Stomach (tissue), 9 donors: ENCODE measurements around the gene CYB5A. TPM values are rescaled to one million over a fixed set of nuclear protein-coding genes. Genes with fewer than 3 reads are reported as not detected.

Experiments
- DNase-seq, 2 donors: peaks; one replicate each; pipeline versions ENCODE4 v3.0.0 to v3.0.0-alpha.2; 2013 to 2019
- H3K27ac ChIP-seq, 5 donors: fragments of 200-600 bp in 4 of 5; sonication (generic) in 4 of 5; one replicate each; pipeline ENCODE4 v1.5.1; 2013 to 2019; ENCODE audit warnings: mild to moderate bottlenecking in 1 of 5, moderate library complexity in 1 of 5
- H3K27me3 ChIP-seq, 3 donors: fragments of 200-600 bp; sonication (generic); one replicate each; pipeline ENCODE4 v1.5.1; 2017 to 2019; ENCODE audit warnings: mixed run types in 1 of 3
- H3K36me3 ChIP-seq, 4 donors: fragments of 200-600 bp; sonication (generic); 1 replicate in 3 of 4; 2 replicates in 1 of 4; pipeline ENCODE4 v1.5.1; 2016 to 2019
- H3K4me1 ChIP-seq, 4 donors: fragments of 200-600 bp; sonication (generic); one replicate each; pipeline ENCODE4 v1.5.1; 2016 to 2019
- H3K4me3 ChIP-seq, 4 donors: fragments of 200-600 bp; sonication (generic) in 3 of 4; one replicate each; pipeline ENCODE4 v1.5.1; 2016 to 2019; ENCODE audit warnings: mild to moderate bottlenecking in 1 of 4
- H3K9me3 ChIP-seq, 4 donors: fragments of 200-600 bp; sonication (generic); one replicate each; pipeline ENCODE4 v1.5.1; 2016 to 2019
- EP300 ChIP-seq: sonication (generic); formaldehyde crosslinking; IDR thresholded peaks from one replicate; pipeline ENCODE4 v1.6.1; 2017; ENCODE audit warnings: antibody characterized with exemption
- POLR2A ChIP-seq, 4 donors: fragments of 450-650 bp; IDR thresholded peaks; one replicate each; pipeline ENCODE4 v1.6.1; 2016; ENCODE audit warnings: antibody characterized with exemption in 4 of 4, control low read depth in 2 of 4, mild to moderate bottlenecking in 1 of 4, moderate library complexity in 1 of 4
- POLR2AphosphoS5 ChIP-seq, 3 donors: sonication (generic); formaldehyde crosslinking; IDR thresholded peaks; one replicate each; pipeline ENCODE4 v1.6.1; 2016; ENCODE audit warnings: antibody characterized with exemption in 3 of 3
- WGBS, 5 donors: extraction: QIAGEN DNeasy Blood & Tissue Kit in 3 of 5; methylation state at CpG; one replicate each; pipeline versions ENCODE4 v1.1.5 to v1.1.7; 2013 to 2018; 5-methylcytosine and 5-hydroxymethylcytosine counted together
- intact Hi-C: fragments of 100-400 bp; cut with DNase I; formaldehyde crosslinking; loops from one replicate; pipeline ENCODE4 v1.15.1; 2023; ENCODE audit warnings: low total_unique reads
- polyA plus RNA-seq, 3 donors: library from polyadenylated mRNA; stranded (reverse); fragments of 200-250 nt; gene quantifications; one replicate each; pipeline ENCODE4 v1.2.3, GENCODE V29; 2013
- total RNA-seq, 5 donors: library from RNA; depleted of rRNA; stranded (reverse); fragments of >200 nt; gene quantifications; one replicate each; pipeline versions ENCODE4 v1.1.0 to v1.2.3, GENCODE V29; 2014 to 2016
- TF ChIP-seq, protein P1 (sequence below), 7 experiments: fragments of 450-650 bp in 4 of 7; fragments of 200-600 bp in 3 of 7; sonication (generic) in 3 of 7; IDR thresholded peaks; one replicate each; pipeline ENCODE4 v1.5.1; 2016 to 2019; ENCODE audit warnings: antibody characterized with exemption in 7 of 7, control low read depth in 2 of 7, mild to moderate bottlenecking in 1 of 7
- donor health status: healthy with polysubstance abuse.
- donor health status: Bipolar disorder and iron deficiency.
- donor health status: healthy.

Gene CYB5A
- total and polyA plus RNA-seq, 8 donors, result 75.9 to 450 (median 114) TPM

DNA sequence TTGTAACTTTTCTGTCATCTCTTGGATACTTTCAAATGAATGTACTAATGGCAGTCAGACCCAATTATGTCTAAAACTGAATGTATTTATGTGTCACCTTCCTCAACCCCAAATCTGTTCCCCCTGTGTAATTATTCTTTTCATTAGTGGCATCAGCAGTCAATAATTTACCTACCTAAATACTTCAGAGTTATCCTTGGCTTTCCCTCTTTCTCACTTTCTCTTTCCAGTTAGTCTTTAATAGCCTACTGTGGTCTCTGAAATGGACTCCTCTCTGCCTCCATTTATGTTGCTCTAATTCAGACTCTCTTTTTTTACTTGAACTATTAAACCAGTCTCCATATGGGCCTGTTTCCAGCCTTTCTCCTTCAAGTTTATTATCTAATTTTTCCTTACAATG lies 44.9 kb upstream of the CYB5A start:
- Histone ChIP-seq H3K27ac (no peak overlapping the region), H3K27me3 (no peaks in the 10 kb centered on the region), H3K9me3 (no peaks in the 10 kb centered on the region), H3K4me3 (no peak overlapping the region), H3K36me3 (no peaks in the 10 kb centered on the region), H3K4me1 (peaks cover 0 to 14% (median 0%) of the 10 kb centered on the region in 4 donors)
- DNase-seq, result no peak
- no peak for TF ChIP-seq POLR2AphosphoS5 (IDR thresholded peaks at IDR 0.05)
- no peak for TF ChIP-seq EP300
- TF ChIP-seq, protein P1, sequence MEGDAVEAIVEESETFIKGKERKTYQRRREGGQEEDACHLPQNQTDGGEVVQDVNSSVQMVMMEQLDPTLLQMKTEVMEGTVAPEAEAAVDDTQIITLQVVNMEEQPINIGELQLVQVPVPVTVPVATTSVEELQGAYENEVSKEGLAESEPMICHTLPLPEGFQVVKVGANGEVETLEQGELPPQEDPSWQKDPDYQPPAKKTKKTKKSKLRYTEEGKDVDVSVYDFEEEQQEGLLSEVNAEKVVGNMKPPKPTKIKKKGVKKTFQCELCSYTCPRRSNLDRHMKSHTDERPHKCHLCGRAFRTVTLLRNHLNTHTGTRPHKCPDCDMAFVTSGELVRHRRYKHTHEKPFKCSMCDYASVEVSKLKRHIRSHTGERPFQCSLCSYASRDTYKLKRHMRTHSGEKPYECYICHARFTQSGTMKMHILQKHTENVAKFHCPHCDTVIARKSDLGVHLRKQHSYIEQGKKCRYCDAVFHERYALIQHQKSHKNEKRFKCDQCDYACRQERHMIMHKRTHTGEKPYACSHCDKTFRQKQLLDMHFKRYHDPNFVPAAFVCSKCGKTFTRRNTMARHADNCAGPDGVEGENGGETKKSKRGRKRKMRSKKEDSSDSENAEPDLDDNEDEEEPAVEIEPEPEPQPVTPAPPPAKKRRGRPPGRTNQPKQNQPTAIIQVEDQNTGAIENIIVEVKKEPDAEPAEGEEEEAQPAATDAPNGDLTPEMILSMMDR (IDR thresholded peaks at IDR 0.05), result no peak
- no peak for TF ChIP-seq POLR2A (IDR thresholded peaks at IDR 0.05)
- intact Hi-C loops, result no loop called here

DNA sequence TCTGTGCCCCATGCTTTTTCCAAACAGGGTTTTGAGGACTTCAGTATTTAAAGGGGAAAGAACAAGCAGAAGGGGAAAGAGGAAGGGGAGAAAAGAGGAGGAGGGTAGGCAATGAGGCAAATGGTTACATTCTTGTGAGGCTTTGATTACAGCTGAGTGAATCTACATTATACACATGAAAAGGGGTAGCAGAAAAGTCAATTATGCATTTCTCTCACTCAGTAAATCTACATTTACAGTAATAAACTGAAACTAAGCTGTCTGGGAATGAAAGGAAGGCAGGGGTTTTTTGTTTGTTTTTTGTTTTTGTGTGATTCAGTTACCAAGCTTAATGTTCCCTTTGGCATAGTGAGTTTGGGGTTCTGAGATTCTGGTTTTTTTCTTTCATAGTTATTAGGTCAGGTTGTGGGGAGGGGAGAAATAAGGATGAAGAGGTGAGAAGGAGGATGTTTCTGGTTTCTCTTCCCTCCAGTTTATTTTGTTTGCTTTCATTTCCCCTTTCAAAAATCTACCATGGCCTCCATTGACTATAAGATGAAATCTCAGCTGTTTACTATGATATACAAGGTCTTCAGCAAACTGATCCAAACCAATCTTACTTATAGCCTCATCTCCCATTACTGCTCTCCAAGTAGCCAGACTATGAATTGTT lies 42.6 kb upstream of the CYB5A start:
- H3K27me3 ChIP-seq, result no peaks in the 10 kb centered on the region
- intact Hi-C loops, result no loop called here
- peaks cover 0 to 14% (median 0%) of the 10 kb centered on the region in 4 donors for H3K4me1 ChIP-seq
- H3K9me3 ChIP-seq, result no peaks in the 10 kb centered on the region
- H3K4me3 ChIP-seq, result no peak overlapping the region
- no peak overlapping the region for H3K27ac ChIP-seq
- TF ChIP-seq POLR2A (IDR thresholded peaks at IDR 0.05) (no peak), POLR2AphosphoS5 (IDR thresholded peaks at IDR 0.05) (no peak), EP300 (no peak)
- TF ChIP-seq, protein P1 (IDR thresholded peaks at IDR 0.05), result no peak
- H3K36me3 ChIP-seq, result no peaks in the 10 kb centered on the region
- DNase-seq, result no peak

DNA sequence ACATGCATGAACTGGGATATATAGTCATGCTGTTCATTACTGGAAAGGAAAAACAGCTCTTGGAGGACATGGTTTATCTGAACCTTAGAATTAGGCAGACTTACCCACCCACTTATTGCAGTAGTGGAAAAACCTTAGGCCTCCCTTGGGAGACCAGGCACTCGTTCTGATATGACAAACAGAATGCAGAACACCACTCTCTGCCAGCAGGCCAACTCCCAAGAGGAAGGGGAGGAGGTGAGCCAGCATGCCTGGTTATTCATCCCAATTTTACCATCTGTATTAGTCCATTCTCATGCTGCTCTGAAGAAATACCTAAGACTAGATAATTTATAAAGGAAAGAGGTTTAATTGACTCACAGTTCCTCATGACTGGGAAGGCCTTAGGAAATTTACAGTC lies 41.3 kb upstream of the CYB5A start:
- TF ChIP-seq, protein P1 (IDR thresholded peaks at IDR 0.05), result no peak
- TF ChIP-seq EP300 (no peak), POLR2A (IDR thresholded peaks at IDR 0.05) (no peak), POLR2AphosphoS5 (IDR thresholded peaks at IDR 0.05) (no peak)
- peaks cover 0 to 12% (median 0%) of the 10 kb centered on the region in 4 donors for H3K4me1 ChIP-seq
- no peak overlapping the region for H3K27ac ChIP-seq
- intact Hi-C loops, result no loop called here
- H3K27me3 ChIP-seq, result no peaks in the 10 kb centered on the region
- no peaks in the 10 kb centered on the region for H3K9me3 ChIP-seq
- H3K4me3 ChIP-seq, result no peak overlapping the region
- DNase-seq, result no peak
- H3K36me3 ChIP-seq, result no peaks in the 10 kb centered on the region
- WGBS, 5 donors, result 24 to 63% (median 41%) methylated on average over 1 of the region's 1 CpG

DNA sequence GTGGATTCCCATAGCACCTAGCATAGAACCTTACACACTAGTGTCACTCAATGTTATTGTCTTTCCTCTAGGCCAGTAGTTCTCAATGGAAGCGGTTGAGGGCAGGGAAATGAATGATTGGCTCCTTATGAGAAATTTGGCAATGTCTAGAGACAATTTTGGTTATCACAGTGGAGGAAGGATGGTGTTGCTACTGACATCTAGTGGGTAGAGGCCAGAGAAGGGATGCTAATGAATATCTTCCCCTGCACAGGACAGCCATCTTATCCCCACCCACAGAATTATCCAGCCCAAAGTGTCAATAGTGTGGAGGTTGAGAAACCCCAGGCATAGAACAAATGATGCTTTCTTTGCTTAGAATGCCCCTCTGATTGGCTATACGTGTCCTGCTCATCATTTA lies 39.6 kb upstream of the CYB5A start:
- H3K4me1 ChIP-seq, result no peaks in the 10 kb centered on the region
- H3K36me3 ChIP-seq, result no peaks in the 10 kb centered on the region
- no peak overlapping the region for H3K4me3 ChIP-seq
- DNase-seq, result peak in 1 of 2 donors; percentile 16
- intact Hi-C loops, result no loop called here
- no peaks in the 10 kb centered on the region for H3K27me3 ChIP-seq
- TF ChIP-seq EP300 (no peak), POLR2A (IDR thresholded peaks at IDR 0.05) (no peak), POLR2AphosphoS5 (IDR thresholded peaks at IDR 0.05) (no peak)
- TF ChIP-seq, protein P1 (IDR thresholded peaks at IDR 0.05), result no peak
- no peak overlapping the region for H3K27ac ChIP-seq
- H3K9me3 ChIP-seq, result no peaks in the 10 kb centered on the region
- WGBS, 5 donors, result 63 to 75% (median 72%) methylated on average over 2 of the region's 2 CpGs
